GM12878 (cell line): Measurements from ENCODE around the gene NIPAL4. TPM values are rescaled to one million over a fixed set of nuclear protein-coding genes. Genes with fewer than 3 reads are reported as not detected.

Experiments
- ATAC-seq: fragments of 200-7000 bp; cut with Tn5 transposase; 3 replicates; pipeline ENCODE4 v1.9.1; 2020; ENCODE audit warnings: mild to moderate bottlenecking, moderate library complexity
- BruUV-seq: library from RNA; stranded (reverse); fragments of 400-500 nt; replicated peaks from 2 replicates; lab custom pipeline; 2021; lab: Mats Ljungman, UMichigan
- CTCF ChIA-PET: fragments of 300-600 bp; sonication (Branson Sonifier 250); formaldehyde crosslinking; extraction: SDS; loops from one replicate; lab custom pipeline; 2021; ENCODE audit warnings: inconsistent platforms; lab: Yijun Ruan, JAX
- POLR2A ChIA-PET: fragments of 350-600 bp; formaldehyde crosslinking; extraction: SDS; loops from one replicate; lab custom pipeline; 2021; ENCODE audit warnings: inconsistent platforms; lab: Charles Lee
- RAD21 ChIA-PET: fragments of 300-600 bp; sonication (Branson Sonifier 250); formaldehyde crosslinking; loops from one replicate; lab custom pipeline; 2023; ENCODE audit warnings: antibody characterized with exemption; ENCODE audit not compliant: unreplicated experiment; lab: Charles Lee
- SMC1A ChIA-PET: fragments of 300-600 bp; sonication (Branson Sonifier 250); formaldehyde crosslinking; loops from one replicate; lab custom pipeline; 2023; ENCODE audit not compliant: unreplicated experiment, uncharacterized antibody; lab: Charles Lee
- DNase-seq: peaks from one replicate; pipeline ENCODE4 v3.0.0-alpha.2; 2011; ENCODE audit warnings: low read depth, low spot score
- FAIRE-seq: peaks from 3 replicates; lab custom pipeline; 2011; peaks lifted over from hg19 to GRCh38; lab: Jason Lieb, UNC
- H2AFZ ChIP-seq: 2 replicates; pipeline ENCODE4 v1.6.0; 2011; ENCODE audit warnings: low read depth, low read length, control low read depth; ENCODE audit not compliant: control insufficient read depth
- H3K27ac ChIP-seq: 2 replicates; pipeline ENCODE4 v1.5.1; 2011; ENCODE audit warnings: control low read depth; ENCODE audit not compliant: control insufficient read depth, insufficient read depth
- H3K27me3 ChIP-seq, 2 experiments: replicated peaks in 1 of 2; 2 replicates each; pipeline versions ENCODE4 v1.6.0 to v1.6.1; 2011; ENCODE audit warnings: low read length in 1 of 2; ENCODE audit not compliant: control insufficient read depth in 2 of 2, insufficient read depth in 2 of 2
- H3K36me3 ChIP-seq, 2 experiments: 2 replicates each; pipeline ENCODE4 v1.5.1; 2011; ENCODE audit warnings: low read length in 1 of 2; ENCODE audit not compliant: control insufficient read depth in 2 of 2, insufficient read depth in 2 of 2
- H3K4me1 ChIP-seq: 2 replicates; pipeline ENCODE4 v1.6.1; 2011; ENCODE audit warnings: mild to moderate bottlenecking, low read length, moderate library complexity, mixed read lengths; ENCODE audit not compliant: control insufficient read depth, insufficient read depth
- H3K4me2 ChIP-seq: 2 replicates; pipeline ENCODE4 v1.6.0; 2011; ENCODE audit warnings: control low read depth; ENCODE audit not compliant: control insufficient read depth, insufficient read depth
- H3K4me3 ChIP-seq: fragments of 200-600 bp; sonication (generic); 2 replicates; pipeline ENCODE4 v1.5.1; 2016
- H3K79me2 ChIP-seq: 2 replicates; pipeline ENCODE4 v1.6.0; 2011; ENCODE audit warnings: low read length; ENCODE audit not compliant: control insufficient read depth, insufficient read depth
- H3K9ac ChIP-seq: 2 replicates; pipeline ENCODE4 v1.8.0; 2011; ENCODE audit warnings: low read length, control low read depth, mixed read lengths; ENCODE audit not compliant: control insufficient read depth, insufficient read depth
- H3K9me3 ChIP-seq: replicated peaks from 3 replicates; pipeline ENCODE4 v1.5.1; 2011; ENCODE audit warnings: mild to moderate bottlenecking, low read length; ENCODE audit not compliant: control insufficient read depth, insufficient read depth
- H4K20me1 ChIP-seq: 2 replicates; pipeline ENCODE4 v1.6.0; 2011; ENCODE audit not compliant: control insufficient read depth, insufficient read depth
- RAD21 ChIP-seq: IDR thresholded peaks from 2 replicates; pipeline ENCODE4 v1.6.1; 2011; ENCODE audit warnings: mild to moderate bottlenecking, low read depth, low read length, moderate library complexity; ENCODE audit not compliant: insufficient read depth
- SMC3 ChIP-seq: IDR thresholded peaks from 2 replicates; pipeline ENCODE4 v1.6.1; 2011; ENCODE audit warnings: low read length, improper control_type of control experiment, borderline replicate concordance
- ZNF24 ChIP-seq: fragments of 450-650 bp; IDR thresholded peaks from 2 replicates; pipeline ENCODE4 v1.6.1; 2017; ENCODE audit warnings: antibody characterized with exemption, mild to moderate bottlenecking
- WGBS: methylation state at CpG from one replicate; pipeline ENCODE4 v1.1.6; 2016; ENCODE audit warnings: low lambda C conversion rate; ENCODE audit not compliant: insufficient replicate concordance, insufficient coverage; ENCODE audit errors: missing lambda C conversion rate; 5-methylcytosine and 5-hydroxymethylcytosine counted together
- in situ Hi-C: fragments of 300-500 bp; cut with MboI; formaldehyde crosslinking; loops from 9 replicates; pipeline ENCODE4 v1.14.3; 2018; ENCODE audit warnings: mixed read lengths
- intact Hi-C: fragments of 100-400 bp; cut with micrococcal nuclease; formaldehyde crosslinking; loops from one replicate; pipeline ENCODE4 v1.14.2; 2022; ENCODE audit not compliant: unreplicated experiment
- polyA plus RNA-seq, 11 experiments: library from polyadenylated mRNA; depleted of rRNA in 4 of 11; unstranded in 6 of 11; stranded (reverse) in 5 of 11; fragments of >200 nt; fragmentation: Nextera tagmentation in 4 of 11; fragmentation: Illumina TruSeq in 1 of 11; extraction: Ambion mirVana in 4 of 11; extraction: Trizol in 1 of 11; gene quantifications; 1 replicate in 1 of 11; 2 replicates in 10 of 11; pipeline versions ENCODE4 v1.2.1 to v1.2.3, GENCODE V29; 2011 to 2016; ENCODE audit warnings: inconsistent platforms in 2 of 11, missing spikeins in 2 of 11, low read depth in 1 of 11
- total RNA-seq, 4 experiments: library from RNA; depleted of rRNA in 3 of 4; stranded (reverse); fragments of >200 nt in 3 of 4; fragmentation: Illumina TruSeq in 1 of 4; extraction: Trizol in 1 of 4; gene quantifications; 2 replicates each; pipeline versions ENCODE4 v1.2.1 to v1.2.3, GENCODE V29; 2013 to 2021
- TF ChIP-seq, protein P1 (sequence below), 3 experiments: IDR thresholded peaks in 2 of 3; conservative IDR thresholded peaks in 1 of 3; 2 replicates each; pipeline ENCODE4 v1.5.1; 2011; ENCODE audit warnings: low read depth in 3 of 3, low read length in 3 of 3, mild to moderate bottlenecking in 3 of 3, control low read depth in 2 of 3, moderate library complexity in 2 of 3, inconsistent platforms in 1 of 3, mixed read lengths in 1 of 3; ENCODE audit not compliant: control insufficient read depth in 2 of 3, insufficient read depth in 1 of 3; ENCODE audit errors: extremely low read depth in 1 of 3
- TF ChIP-seq, protein P2 (sequence below): fragments of 450-650 bp; IDR thresholded peaks from 2 replicates; pipeline ENCODE4 v1.6.1; 2017; ENCODE audit warnings: mild to moderate bottlenecking, moderate library complexity

NIPAL4 gene
- total and polyA plus RNA-seq, 10 of the 15 experiments (the other 5 are each of a cell fraction or from before 2014, with no cell fraction given), result 0.11 to 15.5 (median 5.9) TPM

DNA sequence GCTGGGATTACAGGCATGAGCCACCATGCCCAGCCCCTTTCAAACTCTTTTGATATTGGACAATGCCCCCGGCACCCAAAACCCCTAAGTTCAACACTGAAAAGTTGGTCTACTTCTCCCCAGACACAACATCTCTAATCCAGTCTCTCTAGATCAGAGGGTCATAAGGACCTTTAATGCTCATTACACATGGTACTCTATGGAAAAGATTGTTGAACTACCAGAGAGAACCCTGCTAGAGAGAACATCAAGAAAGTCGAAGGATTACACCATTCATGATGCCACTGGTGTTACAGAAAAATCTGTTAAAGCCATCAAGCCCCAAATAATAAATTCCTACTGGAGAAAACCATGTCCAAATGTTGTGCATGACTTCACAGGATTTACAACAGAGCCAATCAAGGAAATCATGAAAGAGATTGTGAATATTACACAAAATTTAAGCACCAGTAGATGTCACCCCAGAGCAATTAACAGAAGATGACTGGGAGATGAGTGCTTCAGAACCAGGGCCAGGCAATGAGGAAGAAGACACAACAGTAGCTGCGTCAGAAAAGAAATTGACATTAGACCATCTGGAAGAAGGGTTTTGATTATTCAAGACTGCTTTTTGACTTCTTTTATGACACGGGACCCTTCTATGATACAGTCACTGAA, 28.3 kb upstream of the NIPAL4 start:
- ChIA-PET CTCF (interaction anchor here (0.7 to 15.9 kb wide), 48 partner anchors 9 to 338 kb away, joined by 3 to 248 read pairs (median 4); partner anchors contain the start of genes LSM11 and NIPAL4), SMC1A (interaction anchor here (0.6 to 5.2 kb wide), 31 partner anchors 9 to 1465 kb away, joined by 3 to 119 read pairs (median 5); partner anchors contain the start of genes C5orf52, LSM11, NIPAL4 and THG1L), RAD21 (interaction anchor here (0.8 to 5.4 kb wide), 25 partner anchors 9 to 315 kb away, joined by 3 to 93 read pairs (median 5); partner anchors contain the start of genes LSM11, NIPAL4 and SOX30), POLR2A (interaction anchor here (0.6 to 1.1 kb wide), 4 partner anchors 37 to 165 kb away, joined by 3 to 4 read pairs (median 3); no protein-coding TSS in a partner anchor)
- Histone ChIP-seq H3K4me2 (no peak overlapping the region), H3K9ac (no peak overlapping the region), H3K27ac (no peak overlapping the region), H3K9me3 (no peaks in the 10 kb centered on the region), H3K27me3 (no peaks in the 10 kb centered on the region), H3K79me2 (no peaks in the 10 kb centered on the region), H2AFZ (peak overlapping the region; percentile 20; the same call in 1 of the 2 replicates), H3K36me3 (no peaks in the 10 kb centered on the region), H3K4me3 (no peak overlapping the region), H4K20me1 (no peaks in the 10 kb centered on the region)
- intact Hi-C loops (loop anchor here (1.0 to 5.0 kb wide), 4 partner anchors 45 to 311 kb away; partner anchors contain the start of gene LSM11), in situ Hi-C loops (loop anchor here (5.0 kb wide), 1 partner anchor 286 kb away; no protein-coding TSS in a partner anchor)
- peak; percentile 84 for FAIRE-seq
- DNase-seq, result peak; percentile 35
- no TSS peak for BruUV-seq
- peak; percentile 99 for ATAC-seq
- WGBS, result 26% methylated on average over 4 of the region's 4 CpGs
- TF ChIP-seq, protein P1, sequence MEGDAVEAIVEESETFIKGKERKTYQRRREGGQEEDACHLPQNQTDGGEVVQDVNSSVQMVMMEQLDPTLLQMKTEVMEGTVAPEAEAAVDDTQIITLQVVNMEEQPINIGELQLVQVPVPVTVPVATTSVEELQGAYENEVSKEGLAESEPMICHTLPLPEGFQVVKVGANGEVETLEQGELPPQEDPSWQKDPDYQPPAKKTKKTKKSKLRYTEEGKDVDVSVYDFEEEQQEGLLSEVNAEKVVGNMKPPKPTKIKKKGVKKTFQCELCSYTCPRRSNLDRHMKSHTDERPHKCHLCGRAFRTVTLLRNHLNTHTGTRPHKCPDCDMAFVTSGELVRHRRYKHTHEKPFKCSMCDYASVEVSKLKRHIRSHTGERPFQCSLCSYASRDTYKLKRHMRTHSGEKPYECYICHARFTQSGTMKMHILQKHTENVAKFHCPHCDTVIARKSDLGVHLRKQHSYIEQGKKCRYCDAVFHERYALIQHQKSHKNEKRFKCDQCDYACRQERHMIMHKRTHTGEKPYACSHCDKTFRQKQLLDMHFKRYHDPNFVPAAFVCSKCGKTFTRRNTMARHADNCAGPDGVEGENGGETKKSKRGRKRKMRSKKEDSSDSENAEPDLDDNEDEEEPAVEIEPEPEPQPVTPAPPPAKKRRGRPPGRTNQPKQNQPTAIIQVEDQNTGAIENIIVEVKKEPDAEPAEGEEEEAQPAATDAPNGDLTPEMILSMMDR (IDR thresholded peaks at IDR 0.05 in 2 of 3, conservative IDR thresholded peaks at IDR 0.05 in 1 of 3; ENCODE audit: control insufficient read depth in 2 of 3, extremely low read depth in 1 of 3, insufficient read depth in 1 of 3, low read depth in 3 of 3, low read length in 3 of 3), result peak; percentile 47 to 65 (median 56); a peak in 5 of 6 replicates
- peak; percentile 84 for TF ChIP-seq SMC3
- TF ChIP-seq, protein P2, sequence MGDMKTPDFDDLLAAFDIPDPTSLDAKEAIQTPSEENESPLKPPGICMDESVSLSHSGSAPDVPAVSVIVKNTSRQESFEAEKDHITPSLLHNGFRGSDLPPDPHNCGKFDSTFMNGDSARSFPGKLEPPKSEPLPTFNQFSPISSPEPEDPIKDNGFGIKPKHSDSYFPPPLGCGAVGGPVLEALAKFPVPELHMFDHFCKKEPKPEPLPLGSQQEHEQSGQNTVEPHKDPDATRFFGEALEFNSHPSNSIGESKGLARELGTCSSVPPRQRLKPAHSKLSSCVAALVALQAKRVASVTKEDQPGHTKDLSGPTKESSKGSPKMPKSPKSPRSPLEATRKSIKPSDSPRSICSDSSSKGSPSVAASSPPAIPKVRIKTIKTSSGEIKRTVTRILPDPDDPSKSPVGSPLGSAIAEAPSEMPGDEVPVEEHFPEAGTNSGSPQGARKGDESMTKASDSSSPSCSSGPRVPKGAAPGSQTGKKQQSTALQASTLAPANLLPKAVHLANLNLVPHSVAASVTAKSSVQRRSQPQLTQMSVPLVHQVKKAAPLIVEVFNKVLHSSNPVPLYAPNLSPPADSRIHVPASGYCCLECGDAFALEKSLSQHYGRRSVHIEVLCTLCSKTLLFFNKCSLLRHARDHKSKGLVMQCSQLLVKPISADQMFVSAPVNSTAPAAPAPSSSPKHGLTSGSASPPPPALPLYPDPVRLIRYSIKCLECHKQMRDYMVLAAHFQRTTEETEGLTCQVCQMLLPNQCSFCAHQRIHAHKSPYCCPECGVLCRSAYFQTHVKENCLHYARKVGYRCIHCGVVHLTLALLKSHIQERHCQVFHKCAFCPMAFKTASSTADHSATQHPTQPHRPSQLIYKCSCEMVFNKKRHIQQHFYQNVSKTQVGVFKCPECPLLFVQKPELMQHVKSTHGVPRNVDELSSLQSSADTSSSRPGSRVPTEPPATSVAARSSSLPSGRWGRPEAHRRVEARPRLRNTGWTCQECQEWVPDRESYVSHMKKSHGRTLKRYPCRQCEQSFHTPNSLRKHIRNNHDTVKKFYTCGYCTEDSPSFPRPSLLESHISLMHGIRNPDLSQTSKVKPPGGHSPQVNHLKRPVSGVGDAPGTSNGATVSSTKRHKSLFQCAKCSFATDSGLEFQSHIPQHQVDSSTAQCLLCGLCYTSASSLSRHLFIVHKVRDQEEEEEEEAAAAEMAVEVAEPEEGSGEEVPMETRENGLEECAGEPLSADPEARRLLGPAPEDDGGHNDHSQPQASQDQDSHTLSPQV, result no peak
- TF ChIP-seq ZNF24, result no peak
- peak; percentile 85 for TF ChIP-seq RAD21
- TF ChIP-seq, all 136 proteins: peak for 3
- H3K4me1 ChIP-seq, result no peaks in the 10 kb centered on the region
